ENCODE data around the gene HOXB2. TPM values are rescaled to one million over a fixed set of nuclear protein-coding genes. Genes with fewer than 3 reads are reported as not detected.

The HOXB2 gene
- total and polyA plus RNA-seq, 8 donors: 0.39 to 5.1 (median 1.8) TPM

DNA sequence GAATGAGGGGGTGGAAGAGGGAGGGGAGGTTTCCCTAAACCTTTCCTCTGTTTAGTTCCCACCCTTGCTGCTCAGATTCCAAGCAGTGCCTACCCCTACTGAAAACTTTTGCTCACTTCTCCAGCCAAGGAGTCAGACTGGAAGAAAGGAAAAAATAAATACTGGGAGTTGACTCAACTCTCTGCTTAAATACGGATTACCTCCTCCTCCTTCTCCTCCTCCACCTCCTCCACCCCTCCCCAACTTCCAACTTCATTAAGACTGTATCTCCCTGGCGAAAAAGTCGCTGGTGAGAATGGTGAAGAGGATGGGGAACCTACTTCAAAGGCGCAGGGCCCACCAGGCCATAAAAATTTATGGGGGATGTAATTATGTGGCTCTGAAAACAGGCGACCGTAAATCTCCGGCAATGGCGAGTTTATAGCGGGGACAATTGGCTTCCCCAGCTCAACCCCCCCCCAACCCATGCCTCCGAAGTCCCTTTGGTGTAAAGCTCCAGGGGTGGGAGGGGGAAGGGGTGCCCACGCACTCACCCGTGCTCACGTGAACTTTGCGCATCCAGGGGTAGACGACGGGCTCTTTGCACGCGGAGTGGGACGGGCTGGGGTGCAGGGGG lies 32.5 kb upstream of the HOXB2 start:
- FAIRE-seq (no peak), ATAC-seq (no peak), DNase-seq (no peak)
- 3 to 4% methylated on average over 15 to 19 of the region's 19 CpGs for WGBS, 2 donors
- Histone ChIP-seq H3K27me3 (peaks cover 0 to 71% (median 9%) of the 10 kb centered on the region in 4 donors), H3K9me3 (no peaks in the 10 kb centered on the region), H3K36me3 (no peaks in the 10 kb centered on the region), H3K4me3 (peak overlapping the region in 2 of 4 donors; percentile 22 to 42), H3K27ac (peak overlapping the region in 2 of 4 donors; percentile 41 to 63), H3K4me1 (peaks cover 0 to 6% (median 4%) of the 10 kb centered on the region in 3 donors)
- TF ChIP-seq, protein P1, sequence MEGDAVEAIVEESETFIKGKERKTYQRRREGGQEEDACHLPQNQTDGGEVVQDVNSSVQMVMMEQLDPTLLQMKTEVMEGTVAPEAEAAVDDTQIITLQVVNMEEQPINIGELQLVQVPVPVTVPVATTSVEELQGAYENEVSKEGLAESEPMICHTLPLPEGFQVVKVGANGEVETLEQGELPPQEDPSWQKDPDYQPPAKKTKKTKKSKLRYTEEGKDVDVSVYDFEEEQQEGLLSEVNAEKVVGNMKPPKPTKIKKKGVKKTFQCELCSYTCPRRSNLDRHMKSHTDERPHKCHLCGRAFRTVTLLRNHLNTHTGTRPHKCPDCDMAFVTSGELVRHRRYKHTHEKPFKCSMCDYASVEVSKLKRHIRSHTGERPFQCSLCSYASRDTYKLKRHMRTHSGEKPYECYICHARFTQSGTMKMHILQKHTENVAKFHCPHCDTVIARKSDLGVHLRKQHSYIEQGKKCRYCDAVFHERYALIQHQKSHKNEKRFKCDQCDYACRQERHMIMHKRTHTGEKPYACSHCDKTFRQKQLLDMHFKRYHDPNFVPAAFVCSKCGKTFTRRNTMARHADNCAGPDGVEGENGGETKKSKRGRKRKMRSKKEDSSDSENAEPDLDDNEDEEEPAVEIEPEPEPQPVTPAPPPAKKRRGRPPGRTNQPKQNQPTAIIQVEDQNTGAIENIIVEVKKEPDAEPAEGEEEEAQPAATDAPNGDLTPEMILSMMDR (IDR thresholded peaks at IDR 0.05): no peak
- intact Hi-C loops (cut with DNase I): no loop called here

DNA sequence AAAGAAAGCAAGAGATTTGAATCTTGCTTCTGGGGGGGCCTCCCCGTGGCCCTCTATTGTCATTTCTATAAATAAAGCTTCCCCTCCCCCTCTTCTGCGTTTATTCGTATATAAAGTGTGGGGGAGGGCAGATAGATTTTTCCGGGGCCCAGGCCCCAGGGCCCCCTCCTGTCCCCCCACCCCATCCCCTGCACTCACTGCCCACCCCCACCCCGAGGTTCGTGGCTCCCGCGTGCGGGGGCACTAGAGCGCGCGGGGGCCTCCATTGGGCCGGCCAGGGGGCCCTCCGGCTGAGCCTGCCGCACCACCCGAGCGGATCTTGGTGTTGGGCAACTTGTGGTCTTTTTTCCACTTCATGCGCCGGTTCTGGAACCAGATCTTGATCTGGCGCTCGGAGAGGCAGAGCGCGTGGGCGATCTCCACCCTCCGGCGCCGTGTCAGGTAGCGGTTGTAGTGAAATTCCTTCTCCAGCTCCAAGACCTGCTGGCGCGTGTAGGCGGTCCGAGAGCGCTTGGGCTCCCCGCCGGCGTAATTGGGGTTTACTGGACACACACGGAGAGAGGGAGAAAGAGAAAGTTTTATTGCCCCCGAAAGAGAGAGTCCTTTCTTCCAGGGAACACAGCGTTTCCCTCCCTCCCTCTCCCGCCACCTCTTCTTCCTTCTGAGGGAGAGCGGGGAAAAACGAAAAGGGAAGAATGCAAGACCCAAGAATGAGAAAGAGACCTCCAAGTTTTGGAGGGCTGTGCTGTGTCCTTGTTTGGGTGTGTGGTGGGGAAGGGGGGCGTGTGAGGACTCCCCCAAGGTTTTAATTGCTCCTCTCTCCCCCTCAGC lies 31.8 kb upstream of the HOXB2 start:
- intact Hi-C loops (cut with DNase I): no loop called here

DNA sequence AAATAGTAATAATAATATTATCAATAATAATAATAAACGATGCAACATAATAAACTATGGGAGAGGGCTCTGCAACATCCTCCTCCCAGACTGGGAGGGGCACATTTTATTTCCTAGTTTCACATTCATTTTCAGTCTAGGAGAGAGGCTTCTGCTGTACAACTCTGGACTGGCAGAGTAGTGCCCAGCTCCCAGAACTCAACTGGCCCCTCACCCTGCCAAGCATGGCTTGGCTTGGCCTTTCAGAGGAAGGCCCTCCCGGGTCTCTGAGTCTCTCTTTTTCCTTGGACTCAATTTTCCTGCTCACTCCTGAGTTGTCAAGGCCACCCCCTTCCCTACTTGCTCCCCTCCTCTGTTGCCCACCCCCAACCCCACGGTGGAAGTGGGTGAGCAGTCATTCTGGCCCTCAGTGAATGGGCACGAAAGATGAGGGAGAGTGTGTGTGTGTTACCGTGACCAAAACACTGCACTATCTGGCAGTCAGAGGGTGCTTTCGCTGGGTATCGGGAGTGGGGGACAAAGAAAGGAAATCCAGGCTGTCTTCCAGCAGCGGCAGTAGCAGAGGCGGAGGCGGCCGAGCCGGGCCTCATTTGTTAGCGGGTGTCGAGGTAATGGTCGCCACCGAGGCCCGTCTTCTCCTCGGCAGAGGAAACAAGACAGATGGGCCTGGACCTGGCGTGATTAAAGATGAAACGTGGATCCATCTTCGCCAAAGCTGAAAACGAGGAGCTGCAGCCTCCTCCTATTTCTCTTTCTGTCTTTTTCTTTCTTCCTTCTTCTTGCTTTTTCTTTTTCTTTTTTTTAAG lies 31.0 kb upstream of the HOXB2 start:
- peaks cover 0 to 55% (median 8%) of the 10 kb centered on the region in 4 donors for H3K27me3 ChIP-seq
- no peaks in the 10 kb centered on the region for H3K9me3 ChIP-seq
- H3K27ac ChIP-seq: peak overlapping the region in 1 of 4 donors; percentile 27
- no peaks in the 10 kb centered on the region for H3K36me3 ChIP-seq
- ATAC-seq (no peak), DNase-seq (no peak), FAIRE-seq (no peak)
- peak overlapping the region in 1 of 4 donors; percentile 42 for H3K4me3 ChIP-seq
- TF ChIP-seq, protein P1 (IDR thresholded peaks at IDR 0.05): no peak
- intact Hi-C loops (cut with DNase I): no loop called here
- 8 to 12% methylated on average over 22 of the region's 22 CpGs for WGBS, 2 donors
- no peaks in the 10 kb centered on the region for H3K4me1 ChIP-seq

More for the DNA sequence above, 31.8 kb upstream of the HOXB2 start:
- Histone ChIP-seq H3K4me1 (no peaks in the 10 kb centered on the region), H3K27ac (peak overlapping the region in 2 of 4 donors; percentile 23 to 27), H3K4me3 (peak overlapping the region in 1 of 4 donors; percentile 42), H3K9me3 (no peaks in the 10 kb centered on the region), H3K36me3 (no peaks in the 10 kb centered on the region), H3K27me3 (peaks cover 0 to 63% (median 9%) of the 10 kb centered on the region in 4 donors)
- no peak for FAIRE-seq
- peak in 1 of 4 donors; percentile 35 for ATAC-seq
- TF ChIP-seq, protein P1 (IDR thresholded peaks at IDR 0.05): no peak
- DNase-seq: no peak
- WGBS, 2 donors: 5 to 8% methylated on average over 39 to 43 of the region's 43 CpGs

DNA sequence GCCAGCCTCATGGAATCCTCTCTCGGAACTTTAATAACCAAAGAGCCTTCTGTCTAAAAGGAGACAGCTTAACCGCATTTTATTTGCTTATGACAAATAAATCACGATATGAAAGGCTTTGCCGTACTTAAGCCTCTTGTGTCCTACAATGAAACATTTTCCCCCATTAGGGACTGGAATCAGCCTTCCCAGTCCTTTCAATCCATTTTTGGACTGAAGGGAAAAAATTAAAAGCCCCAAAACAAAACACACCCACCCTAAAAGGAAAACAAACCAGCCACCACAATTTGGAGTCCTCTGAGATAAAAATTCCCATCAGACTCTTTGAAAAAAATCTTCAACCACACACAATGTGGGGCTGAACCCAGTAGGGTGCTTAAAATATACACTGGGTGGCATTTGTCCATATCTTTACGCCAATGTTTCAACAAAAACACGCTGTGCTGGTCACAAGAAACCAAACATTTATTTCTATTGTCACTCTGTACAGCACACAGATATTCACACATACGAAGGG lies 30.2 kb upstream of the HOXB2 start:
- H3K27me3 ChIP-seq: peaks cover 0 to 54% (median 4%) of the 10 kb centered on the region in 4 donors
- FAIRE-seq (no peak), DNase-seq (no peak), ATAC-seq (no peak)
- no peaks in the 10 kb centered on the region for H3K36me3 ChIP-seq
- intact Hi-C loops (cut with DNase I): no loop called here
- H3K9me3 ChIP-seq: no peaks in the 10 kb centered on the region
- TF ChIP-seq, protein P1 (IDR thresholded peaks at IDR 0.05): no peak
- no peak overlapping the region for H3K27ac ChIP-seq
- H3K4me1 ChIP-seq: no peaks in the 10 kb centered on the region
- H3K4me3 ChIP-seq: no peak overlapping the region
- WGBS, 2 donors: 11% methylated on average over 7 of the region's 7 CpGs
